CD4-positive, alpha-beta T cell treated with Interleukin-15 for 1 hour (primary cell): ENCODE results near the gene GRIK2.

Source experiments
- DNase-seq: peaks from one replicate; pipeline ENCODE4 v3.0.0-alpha.2; 2020

The GRIK2 gene

GRCh38 chr6:101921829-101922450, 528.4 kb downstream of the GRIK2 start:
- DNase-seq = no peak

GRCh38 chr6:101926149-101926925, 532.8 kb downstream of the GRIK2 start:
- DNase-seq = no peak

GRCh38 chr6:101931766-101932165, 538.3 kb downstream of the GRIK2 start:
- no peak for DNase-seq

- DNase-seq = no peak
These were observed 539.2 kb downstream of the GRIK2 start for GRCh38 chr6:101932704-101933103.

GRCh38 chr6:101935732-101936131, 542.2 kb downstream of the GRIK2 start:
- DNase-seq = no peak

- no peak for DNase-seq
These were observed 543.0 kb downstream of the GRIK2 start for GRCh38 chr6:101936516-101936915.

GRCh38 chr6:101937108-101937507, 543.6 kb downstream of the GRIK2 start:
- no peak for DNase-seq

GRCh38 chr6:101940391-101940790, 546.9 kb downstream of the GRIK2 start:
- no peak for DNase-seq

- no peak for DNase-seq
These were observed 563.5 kb downstream of the GRIK2 start for GRCh38 chr6:101956961-101957360.

- no peak for DNase-seq
These were observed 567.8 kb downstream of the GRIK2 start for GRCh38 chr6:101961357-101961756.

- DNase-seq = no peak
These were observed 587.4 kb downstream of the GRIK2 start for GRCh38 chr6:101980924-101981323.

GRCh38 chr6:101986476-101986875, 593.0 kb downstream of the GRIK2 start:
- no peak for DNase-seq

- no peak for DNase-seq
These were observed 598.8 kb downstream of the GRIK2 start for GRCh38 chr6:101992286-101992685.

- no peak for DNase-seq
These were observed 601.0 kb downstream of the GRIK2 start for GRCh38 chr6:101994521-101994920.

GRCh38 chr6:102015431-102015830, 621.9 kb downstream of the GRIK2 start:
- DNase-seq = no peak

GRCh38 chr6:102022281-102022680, 628.8 kb downstream of the GRIK2 start:
- no peak for DNase-seq

- DNase-seq = no peak
These were observed 629.3 kb downstream of the GRIK2 start for GRCh38 chr6:102022803-102023202.

GRCh38 chr6:102023977-102024657, 630.6 kb downstream of the GRIK2 start:
- DNase-seq = no peak

GRCh38 chr6:102026649-102027048, 633.1 kb downstream of the GRIK2 start:
- no peak for DNase-seq

- no peak for DNase-seq
These were observed 634.7 kb downstream of the GRIK2 start for GRCh38 chr6:102028176-102028575.

GRCh38 chr6:102038964-102039363, 645.5 kb downstream of the GRIK2 start:
- DNase-seq = no peak

- no peak for DNase-seq
These were observed 645.9 kb downstream of the GRIK2 start for GRCh38 chr6:102039441-102039840.

- no peak for DNase-seq
These were observed 657.5 kb downstream of the GRIK2 start for GRCh38 chr6:102051001-102051400.

- DNase-seq = no peak
These were observed 658.2 kb downstream of the GRIK2 start for GRCh38 chr6:102051720-102052119.
